ENCODE results near the gene TOMM70. TPM values are rescaled to one million over a fixed set of nuclear protein-coding genes. Genes with fewer than 3 reads are reported as not detected.

The TOMM70 gene
- polyA plus RNA-seq, 2 of the 4 experiments (the other 2 are of a cell fraction), result 49.3 to 61.8 TPM

DNA sequence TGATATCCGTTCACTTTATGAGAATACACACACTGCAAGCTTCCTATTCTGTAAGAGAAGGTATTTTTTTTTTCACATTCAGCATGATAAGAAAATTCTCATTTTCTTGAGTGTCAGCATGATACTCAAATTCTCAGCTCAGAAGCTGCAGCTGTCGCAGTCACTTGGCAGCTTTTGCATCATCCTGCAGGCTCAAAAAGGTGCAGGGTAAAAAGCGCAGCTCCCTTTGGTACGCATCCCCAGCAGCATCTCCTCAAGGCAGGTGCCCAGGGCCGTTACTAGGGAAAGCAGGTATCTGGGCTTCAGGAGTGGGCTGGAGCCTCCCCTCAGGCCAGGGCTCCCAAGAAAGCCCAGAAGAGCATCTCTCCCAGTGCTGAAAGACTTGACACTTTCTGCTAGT lies 22.7 kb upstream of the TOMM70 start:
- Histone ChIP-seq H3K4me1 (peaks cover 13% of the 10 kb centered on the region), H3K9me3 (no peaks in the 10 kb centered on the region), H3K4me2 (no peak overlapping the region), H3K27ac (no peak overlapping the region), H3K4me3 (no peak overlapping the region)
- WGBS (ENCODE audit: missing lambda C conversion rate), result 95% methylated on average over 5 of the region's 5 CpGs
- ChIA-PET CTCF (interaction anchor here (0.7 to 1.2 kb wide), 2 partner anchors 16 to 39 kb away, joined by 3 read pairs; no protein-coding TSS in a partner anchor), POLR2A (no interaction called here)
- no peak for DNase-seq (ENCODE audit: low read depth in 1 of 2, low spot score in 1 of 2)
- no peak for FAIRE-seq
- TF ChIP-seq, protein P1, sequence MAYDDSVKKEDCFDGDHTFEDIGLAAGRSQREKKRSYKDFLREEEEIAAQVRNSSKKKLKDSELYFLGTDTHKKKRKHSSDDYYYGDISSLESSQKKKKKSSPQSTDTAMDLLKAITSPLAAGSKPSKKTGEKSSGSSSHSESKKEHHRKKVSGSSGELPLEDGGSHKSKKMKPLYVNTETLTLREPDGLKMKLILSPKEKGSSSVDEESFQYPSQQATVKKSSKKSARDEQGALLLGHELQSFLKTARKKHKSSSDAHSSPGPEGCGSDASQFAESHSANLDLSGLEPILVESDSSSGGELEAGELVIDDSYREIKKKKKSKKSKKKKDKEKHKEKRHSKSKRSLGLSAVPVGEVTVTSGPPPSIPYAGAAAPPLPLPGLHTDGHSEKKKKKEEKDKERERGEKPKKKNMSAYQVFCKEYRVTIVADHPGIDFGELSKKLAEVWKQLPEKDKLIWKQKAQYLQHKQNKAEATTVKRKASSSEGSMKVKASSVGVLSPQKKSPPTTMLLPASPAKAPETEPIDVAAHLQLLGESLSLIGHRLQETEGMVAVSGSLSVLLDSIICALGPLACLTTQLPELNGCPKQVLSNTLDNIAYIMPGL (CRISPR knock-in tag; IDR thresholded peaks at IDR 0.05; ENCODE audit: borderline replicate concordance), result no peak
- TF ChIP-seq ZC3H11A (IDR thresholded peaks at IDR 0.05) (no peak), HOXA7 (CRISPR knock-in tag; IDR thresholded peaks at IDR 0.05) (no peak), CBX2 (IDR thresholded peaks at IDR 0.05; ENCODE audit: borderline replicate concordance, low read depth) (no peak), HOXB5 (CRISPR knock-in tag; IDR thresholded peaks at IDR 0.05) (no peak), BHLHE40 (IDR thresholded peaks at IDR 0.05; ENCODE audit: low read depth, low read length) (no peak), NPAS2 (CRISPR knock-in tag; IDR thresholded peaks at IDR 0.05; ENCODE audit: borderline replicate concordance) (no peak), RNF2 (IDR thresholded peaks at IDR 0.05; ENCODE audit: borderline replicate concordance, low read depth) (no peak), JUN (IDR thresholded peaks at IDR 0.05) (no peak), ZFP36 (IDR thresholded peaks at IDR 0.05; ENCODE audit: borderline replicate concordance, partially characterized antibody) (no peak), SREBF2 (IDR thresholded peaks at IDR 0.05) (no peak), FOXS1 (CRISPR knock-in tag; IDR thresholded peaks at IDR 0.05) (no peak), FOSL2 (IDR thresholded peaks at IDR 0.05) (no peak), FOSL2 (CRISPR knock-in tag; IDR thresholded peaks at IDR 0.05) (no peak)
- ATAC-seq, result no peak

DNA sequence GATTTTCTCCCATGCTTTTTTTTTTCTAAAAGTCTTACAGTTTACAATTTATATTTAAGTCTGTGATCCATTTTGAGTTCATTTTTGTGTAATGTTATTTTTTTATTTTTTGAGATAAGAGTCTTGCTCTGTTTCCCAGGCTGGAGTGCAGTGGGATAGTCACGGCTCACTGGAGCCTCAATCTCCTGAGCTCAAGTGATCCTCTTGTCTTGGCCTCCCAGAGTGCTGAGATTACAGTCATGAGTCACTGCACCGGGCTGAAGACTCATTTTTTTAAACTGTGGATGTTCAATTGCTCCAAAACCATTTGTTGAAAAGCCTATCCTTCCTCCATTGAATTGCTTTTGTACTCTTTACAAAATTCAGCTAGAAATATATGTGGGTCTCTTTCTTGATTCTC lies 20.0 kb upstream of the TOMM70 start:
- no peak for ATAC-seq
- 38% methylated on average over 2 of the region's 2 CpGs for WGBS (ENCODE audit: missing lambda C conversion rate)
- TF ChIP-seq, protein P2, sequence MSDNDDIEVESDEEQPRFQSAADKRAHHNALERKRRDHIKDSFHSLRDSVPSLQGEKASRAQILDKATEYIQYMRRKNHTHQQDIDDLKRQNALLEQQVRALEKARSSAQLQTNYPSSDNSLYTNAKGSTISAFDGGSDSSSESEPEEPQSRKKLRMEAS (IDR thresholded peaks at IDR 0.05), result no peak
- TF ChIP-seq FOSB (CRISPR knock-in tag; IDR thresholded peaks at IDR 0.05) (no peak), ZFP36 (IDR thresholded peaks at IDR 0.05; ENCODE audit: borderline replicate concordance, partially characterized antibody) (no peak), JUNB (IDR thresholded peaks at IDR 0.05) (no peak), GATA3 (IDR thresholded peaks at IDR 0.05; ENCODE audit: borderline replicate concordance) (no peak), KDM1A (IDR thresholded peaks at IDR 0.05; ENCODE audit: low read depth) (no peak), PHF8 (IDR thresholded peaks at IDR 0.05; ENCODE audit: borderline replicate concordance, low read depth) (no peak), CEBPB (IDR thresholded peaks at IDR 0.05) (no peak), ZSCAN20 (CRISPR knock-in tag; IDR thresholded peaks at IDR 0.05) (no peak), EP300 (IDR thresholded peaks at IDR 0.05) (no peak), RARB (CRISPR knock-in tag; IDR thresholded peaks at IDR 0.05) (no peak), NPAS2 (CRISPR knock-in tag; IDR thresholded peaks at IDR 0.05; ENCODE audit: borderline replicate concordance) (no peak), ZC3H11A (IDR thresholded peaks at IDR 0.05) (no peak), TP53 (CRISPR knock-in tag; IDR thresholded peaks at IDR 0.05) (no peak), HEYL (CRISPR knock-in tag; IDR thresholded peaks at IDR 0.05) (no peak), HDAC2 (IDR thresholded peaks at IDR 0.05) (no peak), EHMT2 (IDR thresholded peaks at IDR 0.05; ENCODE audit: low read depth) (no peak), CHD4 (IDR thresholded peaks at IDR 0.05; ENCODE audit: borderline replicate concordance) (no peak)
- TF ChIP-seq, protein P3, sequence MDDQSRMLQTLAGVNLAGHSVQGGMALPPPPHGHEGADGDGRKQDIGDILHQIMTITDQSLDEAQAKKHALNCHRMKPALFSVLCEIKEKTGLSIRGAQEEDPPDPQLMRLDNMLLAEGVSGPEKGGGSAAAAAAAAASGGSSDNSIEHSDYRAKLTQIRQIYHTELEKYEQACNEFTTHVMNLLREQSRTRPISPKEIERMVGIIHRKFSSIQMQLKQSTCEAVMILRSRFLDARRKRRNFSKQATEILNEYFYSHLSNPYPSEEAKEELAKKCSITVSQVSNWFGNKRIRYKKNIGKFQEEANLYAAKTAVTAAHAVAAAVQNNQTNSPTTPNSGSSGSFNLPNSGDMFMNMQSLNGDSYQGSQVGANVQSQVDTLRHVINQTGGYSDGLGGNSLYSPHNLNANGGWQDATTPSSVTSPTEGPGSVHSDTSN (IDR thresholded peaks at IDR 0.05), result no peak
- TF ChIP-seq, protein P4, sequence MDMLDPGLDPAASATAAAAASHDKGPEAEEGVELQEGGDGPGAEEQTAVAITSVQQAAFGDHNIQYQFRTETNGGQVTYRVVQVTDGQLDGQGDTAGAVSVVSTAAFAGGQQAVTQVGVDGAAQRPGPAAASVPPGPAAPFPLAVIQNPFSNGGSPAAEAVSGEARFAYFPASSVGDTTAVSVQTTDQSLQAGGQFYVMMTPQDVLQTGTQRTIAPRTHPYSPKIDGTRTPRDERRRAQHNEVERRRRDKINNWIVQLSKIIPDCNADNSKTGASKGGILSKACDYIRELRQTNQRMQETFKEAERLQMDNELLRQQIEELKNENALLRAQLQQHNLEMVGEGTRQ (IDR thresholded peaks at IDR 0.05), result no peak
- no peak overlapping the region for H3K4me3 ChIP-seq
- peaks cover 10% of the 10 kb centered on the region for H3K4me1 ChIP-seq
- CTCF ChIA-PET, result no interaction called here
- H3K9me3 ChIP-seq, result no peaks in the 10 kb centered on the region
- no peak for FAIRE-seq
- no peak overlapping the region for H3K27ac ChIP-seq
- POLR2A ChIA-PET, result no interaction called here
- no peak overlapping the region for H3K4me2 ChIP-seq
- DNase-seq (ENCODE audit: low read depth in 1 of 2, low spot score in 1 of 2), result no peak

Measured in A549 (cell line).